ENCODE data around the gene CRAMP1.

DNA sequence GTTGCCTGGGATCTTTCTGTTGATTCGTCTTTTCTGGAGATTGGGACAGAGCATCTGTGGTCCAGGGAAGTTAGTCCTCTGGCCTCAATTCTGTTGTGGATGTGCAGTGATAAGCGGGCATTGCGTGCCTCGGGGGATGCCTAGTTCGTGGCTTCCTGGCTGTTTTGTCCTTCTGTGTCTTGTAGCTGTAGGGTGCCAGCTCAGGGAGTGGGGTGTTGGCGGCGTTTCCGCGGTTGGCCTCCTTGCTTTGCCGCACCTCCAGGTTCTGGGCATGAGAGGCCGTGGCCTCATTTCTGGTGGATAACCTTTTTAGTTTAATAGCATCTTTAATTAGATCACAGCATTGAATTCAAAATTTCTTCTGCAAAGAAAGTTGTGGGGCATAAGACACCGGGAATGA is 64.5 kb downstream of the CRAMP1 start:
- TF ChIP-seq, protein P1, sequence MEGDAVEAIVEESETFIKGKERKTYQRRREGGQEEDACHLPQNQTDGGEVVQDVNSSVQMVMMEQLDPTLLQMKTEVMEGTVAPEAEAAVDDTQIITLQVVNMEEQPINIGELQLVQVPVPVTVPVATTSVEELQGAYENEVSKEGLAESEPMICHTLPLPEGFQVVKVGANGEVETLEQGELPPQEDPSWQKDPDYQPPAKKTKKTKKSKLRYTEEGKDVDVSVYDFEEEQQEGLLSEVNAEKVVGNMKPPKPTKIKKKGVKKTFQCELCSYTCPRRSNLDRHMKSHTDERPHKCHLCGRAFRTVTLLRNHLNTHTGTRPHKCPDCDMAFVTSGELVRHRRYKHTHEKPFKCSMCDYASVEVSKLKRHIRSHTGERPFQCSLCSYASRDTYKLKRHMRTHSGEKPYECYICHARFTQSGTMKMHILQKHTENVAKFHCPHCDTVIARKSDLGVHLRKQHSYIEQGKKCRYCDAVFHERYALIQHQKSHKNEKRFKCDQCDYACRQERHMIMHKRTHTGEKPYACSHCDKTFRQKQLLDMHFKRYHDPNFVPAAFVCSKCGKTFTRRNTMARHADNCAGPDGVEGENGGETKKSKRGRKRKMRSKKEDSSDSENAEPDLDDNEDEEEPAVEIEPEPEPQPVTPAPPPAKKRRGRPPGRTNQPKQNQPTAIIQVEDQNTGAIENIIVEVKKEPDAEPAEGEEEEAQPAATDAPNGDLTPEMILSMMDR (IDR thresholded peaks at IDR 0.05), result no peak
- no peak for TF ChIP-seq POLR2A (IDR thresholded peaks at IDR 0.05)
